Naive B cell (primary cell): ENCODE measurements around the gene CCDC116. TPM values are rescaled to one million over a fixed set of nuclear protein-coding genes. Genes with fewer than 3 reads are reported as not detected.
"Not testable (repeated sequence)": the region's sequence is repeated elsewhere in the genome, so short reads cannot be mapped to it uniquely, and the experiment has no call there.

Source experiments
- ATAC-seq, 2 donors: fragments of 150-1000 bp; cut with Tn5 transposase; 2 replicates each; pipeline ENCODE4 v1.10.0; 2021; ENCODE audit warnings: low read depth in 2 of 2, mild to moderate bottlenecking in 2 of 2, moderate library complexity in 2 of 2
- DNase-seq: peaks from one replicate; pipeline ENCODE4 v3.0.0; 2022
- H3K27ac Mint-ChIP-seq, 6 donors: one replicate each; pipeline ENCODE4 v1.8.0; 2020 to 2022; ENCODE audit warnings: mild to moderate bottlenecking in 6 of 6, mixed read lengths in 6 of 6, moderate library complexity in 5 of 6, inconsistent platforms in 2 of 6
- H3K27me3 Mint-ChIP-seq, 3 donors: one replicate each; pipeline ENCODE4 v1.8.0; 2021 to 2022; ENCODE audit warnings: mixed read lengths in 3 of 3, mild to moderate bottlenecking in 1 of 3
- H3K36me3 Mint-ChIP-seq, 2 donors: one replicate each; pipeline ENCODE4 v1.8.0; 2020 to 2022; ENCODE audit warnings: mixed read lengths in 2 of 2, inconsistent platforms in 1 of 2, mild to moderate bottlenecking in 1 of 2
- H3K4me1 Mint-ChIP-seq, 3 donors: one replicate each; pipeline ENCODE4 v1.8.0; 2020 to 2022; ENCODE audit warnings: mixed read lengths in 3 of 3, inconsistent platforms in 1 of 3, mild to moderate bottlenecking in 1 of 3, moderate library complexity in 1 of 3
- H3K4me3 Mint-ChIP-seq, 8 donors: one replicate each; pipeline ENCODE4 v1.8.0; 2020 to 2022; ENCODE audit warnings: mild to moderate bottlenecking in 8 of 8, mixed read lengths in 8 of 8, moderate library complexity in 8 of 8, inconsistent platforms in 2 of 8
- H3K9me3 Mint-ChIP-seq, 7 donors: one replicate each; pipeline ENCODE4 v1.8.0; 2020 to 2022; ENCODE audit warnings: mixed read lengths in 7 of 7, mild to moderate bottlenecking in 5 of 7, inconsistent platforms in 2 of 7, moderate library complexity in 1 of 7
- polyA plus RNA-seq, 6 donors: library from polyadenylated mRNA; unstranded; fragments of 300-500 nt; fragmentation: Illumina TruSeq; gene quantifications; one replicate each; pipeline ENCODE4 v1.2.3, GENCODE V29; 2021; ENCODE audit warnings: low read depth in 6 of 6

The CCDC116 gene
- polyA plus RNA-seq, 6 donors from 2014 or later, result not detected

DNA sequence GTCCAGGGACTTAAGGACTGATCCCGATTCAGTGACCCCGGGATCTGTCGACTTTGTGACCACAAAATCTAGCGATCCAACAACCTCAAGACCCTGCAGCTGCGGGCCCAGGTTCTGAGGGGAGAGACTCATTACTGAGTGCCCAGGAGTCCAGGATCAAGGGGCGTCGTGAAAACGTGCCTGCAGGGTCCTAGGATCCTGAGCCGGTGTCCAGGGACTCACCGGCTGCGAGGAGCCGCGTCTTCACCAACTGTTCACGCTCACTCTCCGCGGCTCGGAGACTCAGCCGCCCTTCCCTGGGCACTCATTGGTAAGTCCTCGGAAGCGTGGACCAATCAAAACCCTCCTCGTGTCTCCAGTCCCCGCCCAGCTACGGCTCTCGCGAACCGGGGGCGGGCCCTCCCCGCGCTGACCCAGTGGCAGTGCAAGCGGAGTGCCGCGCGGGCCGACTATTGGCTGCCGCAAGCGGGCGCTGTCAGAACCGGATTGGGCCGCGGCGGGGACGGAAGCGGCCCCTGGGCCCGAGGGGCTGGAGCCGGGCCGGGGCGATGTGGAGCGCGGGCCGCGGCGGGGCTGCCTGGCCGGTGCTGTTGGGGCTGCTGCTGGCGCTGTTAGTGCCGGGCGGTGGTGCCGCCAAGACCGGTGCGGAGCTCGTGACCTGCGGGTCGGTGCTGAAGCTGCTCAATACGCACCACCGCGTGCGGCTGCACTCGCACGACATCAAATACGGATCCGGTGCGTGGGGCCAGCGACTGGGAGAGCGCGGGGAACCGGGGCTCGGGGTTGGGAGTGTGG, 9.4 kb downstream of the CCDC116 start, which contains the start of gene SDF2L1:
TSS of gene SDF2L1 (plus strand) at position 514 of the 795 bp plus-strand sequence. CDS start at position 549, 35 bp downstream.
- H3K36me3 Mint-ChIP-seq, result peaks cover 0 to 4% of the 10 kb centered on the region in 2 donors
- H3K9me3 Mint-ChIP-seq, result no peaks in the 10 kb centered on the region
- peaks cover 0 to 3% (median 0%) of the 10 kb centered on the region in 3 donors for H3K27me3 Mint-ChIP-seq
- peak within 1 kb of the TSS; percentile 69 to 95 (median 90) for H3K4me3 Mint-ChIP-seq
- DNase-seq (peak; percentile 99), ATAC-seq (peak; percentile 95 to 97)
- H3K27ac Mint-ChIP-seq, result peak within 1 kb of the TSS in 5 of 6 donors; percentile 48 to 93 (median 90)
- peaks cover 29 to 35% (median 34%) of the 10 kb centered on the region in 3 donors for H3K4me1 Mint-ChIP-seq

- DNase-seq (peak; percentile 50), ATAC-seq (no peak)
- H3K27me3 Mint-ChIP-seq, result peaks cover 0 to 3% (median 0%) of the 10 kb centered on the region in 3 donors
- peaks cover 29 to 35% (median 34%) of the 10 kb centered on the region in 3 donors for H3K4me1 Mint-ChIP-seq
- H3K27ac Mint-ChIP-seq, result peak overlapping the region in 5 of 6 donors; percentile 48 to 93 (median 90)
- peak overlapping the region; percentile 69 to 95 (median 90) for H3K4me3 Mint-ChIP-seq
- H3K36me3 Mint-ChIP-seq, result peaks cover 0 to 4% of the 10 kb centered on the region in 2 donors
- no peaks in the 10 kb centered on the region for H3K9me3 Mint-ChIP-seq
Measured at GRCh38 chr22:21642584-21643448, 10.3 kb downstream of the CCDC116 start.

DNA sequence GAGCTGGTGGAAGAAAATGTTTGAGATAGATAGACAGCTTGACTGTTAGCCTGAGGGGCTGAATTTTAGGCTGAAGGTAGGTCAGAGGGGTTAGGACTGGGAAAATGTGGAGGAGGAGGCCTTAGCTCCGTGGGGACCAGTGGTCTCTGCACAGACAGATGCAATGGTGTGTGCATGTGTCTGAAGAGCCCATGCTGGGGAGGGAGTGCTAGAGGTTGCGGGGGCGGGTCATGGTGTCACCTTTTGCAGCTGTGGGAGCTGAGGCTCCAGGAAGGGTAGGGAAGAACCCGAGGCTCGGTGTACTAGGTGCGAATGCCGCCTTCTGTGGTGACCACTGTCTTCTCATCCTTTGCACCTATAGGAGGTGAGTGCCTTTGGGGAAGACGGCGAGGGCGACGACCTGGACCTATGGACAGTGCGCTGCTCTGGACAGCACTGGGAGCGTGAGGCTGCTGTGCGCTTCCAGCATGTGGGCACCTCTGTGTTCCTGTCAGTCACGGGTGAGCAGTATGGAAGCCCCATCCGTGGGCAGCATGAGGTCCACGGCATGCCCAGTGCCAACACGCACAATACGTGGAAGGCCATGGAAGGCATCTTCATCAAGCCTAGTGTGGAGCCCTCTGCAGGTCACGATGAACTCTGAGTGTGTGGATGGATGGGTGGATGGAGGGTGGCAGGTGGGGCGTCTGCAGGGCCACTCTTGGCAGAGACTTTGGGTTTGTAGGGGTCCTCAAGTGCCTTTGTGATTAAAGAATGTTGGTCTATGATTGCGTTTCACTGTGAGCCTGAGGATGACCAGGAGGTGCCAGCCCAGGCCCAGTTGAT, 11.2 kb downstream of the CCDC116 start:
- Mint-ChIP-seq H3K27ac (peak overlapping the region in 1 of 6 donors; percentile 80), H3K4me3 (peak overlapping the region in 7 of 8 donors; percentile 69 to 95 (median 89)), H3K4me1 (peaks cover 29 to 35% (median 34%) of the 10 kb centered on the region in 3 donors), H3K27me3 (peaks cover 0 to 3% (median 0%) of the 10 kb centered on the region in 3 donors), H3K9me3 (no peaks in the 10 kb centered on the region), H3K36me3 (peaks cover 0 to 4% of the 10 kb centered on the region in 2 donors)
- ATAC-seq (no peak), DNase-seq (no peak)

- not testable (repeated sequence) for H3K9me3 Mint-ChIP-seq, H3K27ac Mint-ChIP-seq
Measured at GRCh38 chr22:21645513-21645912, 13.0 kb downstream of the CCDC116 start.

GRCh38 chr22:21646608-21647590, 14.3 kb downstream of the CCDC116 start:
- Mint-ChIP-seq H3K36me3 (peaks cover 0 to 4% of the 10 kb centered on the region in 2 donors), H3K9me3 (no peaks in the 10 kb centered on the region), H3K27me3 (peaks cover 0 to 3% (median 0%) of the 10 kb centered on the region in 3 donors), H3K4me1 (peaks cover 26 to 41% (median 32%) of the 10 kb centered on the region in 3 donors), H3K27ac (peak overlapping the region in 2 of 6 donors; percentile 59 to 73), H3K4me3 (peak overlapping the region in 2 of 8 donors; percentile 44 to 68)
- ATAC-seq (peak; percentile 7 to 21), DNase-seq (peak; percentile 77)

More at GRCh38 chr22:21645513-21645912, 13.0 kb downstream of the CCDC116 start:
- H3K27me3 Mint-ChIP-seq, H3K36me3 Mint-ChIP-seq, ATAC-seq, DNase-seq: not testable (repeated sequence)
- H3K4me1 Mint-ChIP-seq, result peaks cover 29 to 38% (median 34%) of the 10 kb centered on the region in 3 donors
- peak overlapping the region in 1 of 8 donors; percentile 32 for H3K4me3 Mint-ChIP-seq

DNA sequence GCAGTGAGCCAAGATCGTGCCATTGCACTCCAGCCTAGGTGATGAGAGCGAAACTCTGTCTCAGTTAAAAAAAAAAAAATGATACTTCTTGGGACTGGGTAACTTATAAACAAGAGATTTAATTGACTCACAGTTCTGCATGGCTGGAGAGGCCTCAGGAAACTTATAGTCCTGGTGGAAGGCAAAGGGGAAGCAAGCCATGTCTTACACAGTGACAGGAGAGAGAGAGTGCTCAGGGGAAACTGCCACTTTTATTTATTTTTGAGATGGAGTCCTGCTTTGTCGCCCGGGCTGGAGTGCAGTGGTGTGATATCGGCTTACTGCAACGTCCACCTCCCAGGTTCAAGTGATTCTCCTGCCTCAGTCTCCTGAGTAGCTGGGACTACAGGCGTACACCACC, 17.7 kb downstream of the CCDC116 start:
- H3K27me3 Mint-ChIP-seq, result peaks cover 0 to 3% (median 0%) of the 10 kb centered on the region in 3 donors
- DNase-seq, result no peak
- H3K27ac Mint-ChIP-seq, result no peak overlapping the region
- peaks cover 17 to 28% (median 20%) of the 10 kb centered on the region in 3 donors for H3K4me1 Mint-ChIP-seq
- ATAC-seq, result no peak
- H3K36me3 Mint-ChIP-seq, result peaks cover 0 to 4% of the 10 kb centered on the region in 2 donors
- no peaks in the 10 kb centered on the region for H3K9me3 Mint-ChIP-seq
- H3K4me3 Mint-ChIP-seq, result peak overlapping the region in 6 of 8 donors; percentile 33 to 95 (median 86)

GRCh38 chr22:21650823-21651520, 18.4 kb downstream of the CCDC116 start:
- Mint-ChIP-seq H3K27ac (peak overlapping the region in 2 of 6 donors; percentile 53 to 92), H3K36me3 (peaks cover 0 to 4% of the 10 kb centered on the region in 2 donors), H3K4me1 (peaks cover 17 to 28% (median 20%) of the 10 kb centered on the region in 3 donors), H3K4me3 (peak overlapping the region; percentile 85 to 95 (median 90)), H3K27me3 (peaks cover 0 to 3% (median 0%) of the 10 kb centered on the region in 3 donors), H3K9me3 (no peaks in the 10 kb centered on the region)
- no peak for ATAC-seq
- DNase-seq, result no peak

DNA sequence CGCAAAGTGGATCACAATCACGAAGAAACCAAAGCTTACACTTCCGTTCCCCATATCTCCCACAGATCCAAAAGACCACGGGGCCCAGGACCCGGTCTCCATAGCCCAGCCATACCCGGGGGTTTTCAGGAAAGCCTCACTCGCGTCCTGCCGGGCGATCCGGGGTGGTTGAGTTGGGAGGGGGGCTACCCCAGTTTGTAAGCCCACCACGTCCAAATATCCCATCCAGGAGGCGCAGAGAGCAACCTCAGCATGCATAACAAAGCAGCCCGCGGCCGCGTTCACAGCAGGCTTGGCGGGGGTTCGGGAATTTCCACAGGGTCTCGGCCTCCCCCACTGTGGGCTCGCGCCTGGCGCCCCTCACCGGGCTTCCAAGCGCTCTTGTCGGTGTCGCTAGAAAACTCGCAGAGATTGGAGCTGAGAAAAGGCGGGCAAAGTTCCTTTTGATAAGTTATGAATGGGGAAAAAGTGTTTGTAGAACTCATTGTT, 19.0 kb downstream of the CCDC116 start:
- Mint-ChIP-seq H3K27ac (peak overlapping the region in 2 of 6 donors; percentile 72 to 92), H3K27me3 (peaks cover 0 to 3% (median 0%) of the 10 kb centered on the region in 3 donors)
- peak; percentile 34 to 37 for ATAC-seq

GRCh38 chr22:21652010-21652546, 19.5 kb downstream of the CCDC116 start:
- DNase-seq (peak; percentile 74), ATAC-seq (peak; percentile 97 to 98)
- Mint-ChIP-seq H3K36me3 (no peaks in the 10 kb centered on the region), H3K27me3 (no peaks in the 10 kb centered on the region), H3K27ac (peak overlapping the region in 2 of 6 donors; percentile 63 to 72), H3K4me1 (peaks cover 18 to 29% (median 22%) of the 10 kb centered on the region in 3 donors), H3K4me3 (peak overlapping the region; percentile 85 to 95 (median 90)), H3K9me3 (no peaks in the 10 kb centered on the region)

More for the DNA sequence above, 19.0 kb downstream of the CCDC116 start:
- H3K36me3 Mint-ChIP-seq, result peaks cover 0 to 4% of the 10 kb centered on the region in 2 donors
- peaks cover 17 to 27% (median 20%) of the 10 kb centered on the region in 3 donors for H3K4me1 Mint-ChIP-seq
- DNase-seq, result no peak
- H3K9me3 Mint-ChIP-seq, result no peaks in the 10 kb centered on the region
- H3K4me3 Mint-ChIP-seq, result peak overlapping the region; percentile 85 to 95 (median 90)

DNA sequence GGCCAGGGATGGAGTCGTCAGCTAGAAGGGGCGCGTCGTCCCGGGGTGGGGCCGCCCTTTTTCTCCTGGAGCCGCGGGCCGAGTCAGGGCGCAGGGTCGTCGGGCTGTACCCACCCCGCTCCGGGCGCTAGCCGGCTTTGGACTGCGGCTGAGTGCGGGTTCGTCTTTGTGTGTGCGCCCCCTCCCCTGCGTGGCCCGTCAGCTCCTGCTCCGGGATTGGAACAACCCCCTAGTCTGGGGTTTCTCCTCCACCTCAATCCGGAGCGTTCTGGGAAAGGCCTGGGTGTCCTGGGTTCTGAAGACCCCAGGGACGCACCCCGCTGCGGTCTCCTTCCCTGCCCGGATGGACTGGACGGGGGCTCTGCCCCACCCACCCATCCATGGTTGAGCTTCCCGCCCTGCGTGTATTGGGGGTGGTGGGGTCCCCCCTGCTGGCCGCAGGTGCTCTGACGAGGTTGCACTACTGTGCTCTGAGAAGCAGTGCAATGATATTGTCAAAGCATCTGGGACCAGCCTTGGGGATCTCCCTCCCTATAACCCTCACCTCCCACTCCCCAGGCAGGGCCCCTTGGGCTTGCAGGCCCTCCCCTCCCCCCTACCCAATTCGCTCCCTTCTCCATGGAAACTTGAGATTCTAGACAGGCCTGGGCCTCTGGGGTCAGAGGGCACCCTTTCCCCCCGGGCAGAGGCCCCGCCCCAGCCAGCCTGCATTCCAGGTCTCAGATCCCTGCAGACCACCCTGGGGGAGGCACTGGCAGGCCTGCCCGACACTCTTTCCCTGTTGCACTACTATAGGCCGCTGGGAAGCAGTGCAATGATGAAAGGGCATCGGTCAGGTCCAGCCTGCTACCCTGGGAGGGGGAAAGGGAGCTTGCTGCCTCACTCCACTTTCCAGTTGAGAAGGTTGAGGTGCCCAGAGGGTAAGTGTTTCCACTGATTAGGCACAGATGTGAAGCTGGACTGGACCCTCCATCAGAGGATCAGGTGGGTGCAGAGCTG, 20.3 kb downstream of the CCDC116 start:
- H3K27me3 Mint-ChIP-seq, result no peaks in the 10 kb centered on the region
- H3K36me3 Mint-ChIP-seq, result no peaks in the 10 kb centered on the region
- no peak for DNase-seq
- no peak for ATAC-seq
- peaks cover 22 to 32% (median 24%) of the 10 kb centered on the region in 3 donors for H3K4me1 Mint-ChIP-seq
- peak overlapping the region in 2 of 6 donors; percentile 37 to 63 for H3K27ac Mint-ChIP-seq
- no peaks in the 10 kb centered on the region for H3K9me3 Mint-ChIP-seq
- H3K4me3 Mint-ChIP-seq, result peak overlapping the region in 7 of 8 donors; percentile 74 to 95 (median 89)
